ENCODE data around the gene CDK14.
A peak's percentile ranks its signal among the peaks of the same experiment; 100 is the strongest.
"Not testable (repeated sequence)": the region's sequence is repeated elsewhere in the genome, so short reads cannot be mapped to it uniquely, and the experiment has no call there.

CDK14 gene

GRCh38 chr7:91137153-91137787 lies 541.1 kb downstream of the CDK14 start:
- DNase-seq, result no peak

- DNase-seq, result no peak
These were observed 541.8 kb downstream of the CDK14 start for GRCh38 chr7:91137788-91138368.

GRCh38 chr7:91140286-91140685 lies 544.2 kb downstream of the CDK14 start:
- no peak for DNase-seq

- no peak for DNase-seq
These were observed 544.9 kb downstream of the CDK14 start for GRCh38 chr7:91140982-91141381.

GRCh38 chr7:91142743-91143142 lies 546.6 kb downstream of the CDK14 start:
- no peak for DNase-seq

GRCh38 chr7:91149341-91150246 lies 553.5 kb downstream of the CDK14 start:
- no peak for DNase-seq

GRCh38 chr7:91151916-91152315 lies 555.8 kb downstream of the CDK14 start:
- no peak for DNase-seq

- no peak for DNase-seq
These were observed 560.4 kb downstream of the CDK14 start for GRCh38 chr7:91156316-91157185.

- DNase-seq, result no peak
These were observed 561.6 kb downstream of the CDK14 start for GRCh38 chr7:91157579-91158320.

GRCh38 chr7:91162436-91162835 lies 566.3 kb downstream of the CDK14 start:
- no peak for DNase-seq

GRCh38 chr7:91164506-91164905 lies 568.4 kb downstream of the CDK14 start:
- peak; percentile 38 for DNase-seq

- no peak for DNase-seq
These were observed 569.1 kb downstream of the CDK14 start for GRCh38 chr7:91165006-91165845.

- no peak for DNase-seq
These were observed 569.7 kb downstream of the CDK14 start for GRCh38 chr7:91165846-91166230.

- DNase-seq, result peak; percentile 47
These were observed 573.0 kb downstream of the CDK14 start for GRCh38 chr7:91168871-91169829.

- DNase-seq, result no peak
These were observed 573.7 kb downstream of the CDK14 start for GRCh38 chr7:91169830-91170191.

GRCh38 chr7:91173265-91173664 lies 577.1 kb downstream of the CDK14 start:
- DNase-seq, result not testable (repeated sequence)

GRCh38 chr7:91180746-91181145 lies 584.6 kb downstream of the CDK14 start:
- DNase-seq, result no peak

GRCh38 chr7:91181949-91182348 lies 585.8 kb downstream of the CDK14 start:
- DNase-seq, result no peak

GRCh38 chr7:91182819-91183764 lies 587.0 kb downstream of the CDK14 start:
- no peak for DNase-seq

All from femur (tissue), 1 donor.